ENCODE measurements around the gene VCL.
"Not testable (repeated sequence)": the region's sequence is repeated elsewhere in the genome, so short reads cannot be mapped to it uniquely, and the experiment has no call there.

The VCL gene

GRCh38 chr10:74044419-74044818 is 46.5 kb downstream of the VCL start:
- no peak for DNase-seq

- peak; percentile 94 for DNase-seq
These were observed 49.4 kb downstream of the VCL start for GRCh38 chr10:74047304-74047703.

DNA sequence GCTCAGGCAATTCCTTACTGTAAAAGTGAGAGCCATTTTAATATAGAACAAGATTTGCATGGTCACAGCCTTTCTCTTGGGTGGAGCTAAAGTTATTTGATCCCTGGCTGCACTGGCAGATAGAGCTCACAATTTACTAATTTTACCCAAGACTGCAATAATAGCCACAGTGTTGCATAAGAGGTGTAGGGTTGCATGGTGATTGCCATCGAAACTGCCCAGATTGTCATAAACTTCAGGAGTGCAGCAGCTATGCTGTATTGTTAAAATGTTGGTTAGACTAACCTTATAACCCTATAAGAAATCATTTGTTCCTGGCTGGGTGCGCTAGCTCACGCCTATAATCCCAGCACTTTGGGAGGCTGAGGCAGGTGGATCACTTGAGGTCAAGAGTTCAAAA is 50.0 kb downstream of the VCL start:
- DNase-seq = peak; percentile 41

DNA sequence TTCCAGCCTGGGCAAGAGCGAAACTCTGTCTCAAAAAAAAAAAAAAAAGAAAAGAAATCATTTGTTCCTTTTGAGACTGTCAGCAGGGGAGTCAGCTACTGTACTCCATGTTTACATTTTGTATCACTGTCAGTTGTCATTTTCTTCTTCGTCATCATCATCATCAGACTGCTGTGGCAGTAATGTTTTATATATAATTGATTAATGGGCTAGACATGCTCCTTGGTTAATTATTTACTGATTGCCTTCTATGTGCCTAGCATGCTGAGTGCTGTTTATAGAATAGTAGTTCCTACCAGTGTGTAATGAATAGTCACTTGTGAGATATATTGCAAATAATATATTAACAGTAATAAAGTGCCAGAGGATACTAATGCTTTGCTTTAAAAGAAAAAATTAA is 50.5 kb downstream of the VCL start:
- DNase-seq = no peak

- DNase-seq = no peak
These were observed 52.0 kb downstream of the VCL start for GRCh38 chr10:74049955-74050354.

DNA sequence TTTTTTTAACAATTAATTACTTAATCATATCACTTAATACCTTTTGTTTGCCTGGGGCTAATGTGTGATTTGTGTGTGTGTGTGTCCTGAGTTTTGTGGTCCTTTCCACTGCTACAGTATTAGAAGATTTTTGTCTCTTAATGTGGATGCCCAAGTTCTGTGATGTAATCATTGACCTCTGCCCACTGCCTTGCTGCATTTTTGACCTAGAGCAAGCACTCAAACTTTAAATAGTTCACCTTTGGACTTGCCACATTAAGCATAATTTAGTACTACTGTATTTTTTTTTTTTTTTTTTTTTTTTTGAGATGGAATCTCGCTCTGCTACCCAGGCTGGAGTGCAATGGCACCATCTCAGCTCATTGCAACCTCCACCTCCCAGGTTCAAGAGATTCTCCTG is 52.7 kb downstream of the VCL start:
- no peak for DNase-seq

GRCh38 chr10:74051736-74052342 is 53.9 kb downstream of the VCL start:
- DNase-seq = no peak

DNA sequence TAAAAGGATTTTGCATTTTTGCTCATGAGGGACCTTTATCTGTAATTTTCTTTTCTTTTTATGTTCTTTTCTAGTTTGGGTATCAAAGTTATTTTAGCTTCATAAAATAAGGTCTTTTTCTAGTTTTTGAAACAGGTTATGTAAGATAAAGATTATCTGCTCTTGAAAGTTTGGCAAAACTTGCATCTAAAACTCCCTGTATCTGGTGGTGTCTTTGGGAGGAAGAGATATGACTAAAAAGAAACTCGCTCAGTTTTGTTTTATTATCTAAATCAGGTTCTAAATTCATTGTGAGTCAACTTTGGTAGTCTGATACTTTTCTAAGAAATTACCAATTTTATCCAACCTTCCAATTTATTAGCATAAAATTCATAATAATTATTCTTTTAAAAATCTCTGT is 55.1 kb downstream of the VCL start:
- no peak for DNase-seq

- no peak for DNase-seq
These were observed 57.6 kb downstream of the VCL start for GRCh38 chr10:74055383-74056049.

GRCh38 chr10:74056050-74056818 is 58.3 kb downstream of the VCL start:
- peak; percentile 82 for DNase-seq

- DNase-seq = no peak
These were observed 60.2 kb downstream of the VCL start for GRCh38 chr10:74058071-74058470.

DNA sequence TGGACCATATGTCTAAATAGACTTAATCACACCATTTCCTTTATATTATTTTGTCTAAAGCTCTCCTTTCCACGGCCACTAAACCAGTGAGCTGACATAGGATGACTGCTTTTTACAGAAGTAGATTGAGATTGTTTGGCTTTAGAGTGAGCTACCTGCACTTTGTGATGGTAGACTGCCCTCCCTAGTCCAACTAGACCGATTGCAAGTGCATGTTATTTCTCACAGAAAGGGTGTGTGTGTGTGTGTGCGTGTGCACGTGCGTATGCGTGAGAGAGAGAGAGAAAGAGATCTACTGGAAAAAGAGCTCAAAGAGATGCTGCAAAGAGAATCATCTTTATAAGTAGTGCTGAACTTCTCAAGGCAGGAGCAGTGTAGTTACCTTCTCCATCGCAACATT is 60.7 kb downstream of the VCL start:
- DNase-seq = peak; percentile 22

DNA sequence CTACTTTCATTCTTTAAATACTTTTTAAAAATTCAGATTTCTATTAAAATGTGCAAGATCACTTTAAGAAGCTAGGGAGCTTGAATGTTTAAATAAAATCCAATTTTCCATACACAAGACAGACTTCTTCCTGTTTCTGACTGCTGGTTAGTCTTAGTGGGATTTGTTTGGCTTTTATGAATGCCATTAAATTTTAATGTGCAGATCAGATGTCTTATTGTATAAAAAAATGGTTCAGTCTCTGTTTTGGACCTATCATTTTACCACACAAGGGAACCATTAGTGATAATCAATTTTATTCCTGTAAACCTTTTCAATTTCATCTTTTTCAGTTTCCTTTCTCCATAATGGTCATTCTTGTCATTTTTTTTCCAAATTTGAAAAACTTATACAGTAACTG is 63.2 kb downstream of the VCL start:
- peak; percentile 30 for DNase-seq

GRCh38 chr10:74061978-74062377 is 64.1 kb downstream of the VCL start:
- not testable (repeated sequence) for DNase-seq

- DNase-seq = peak; percentile 67
These were observed 65.3 kb downstream of the VCL start for GRCh38 chr10:74063256-74063655.

DNA sequence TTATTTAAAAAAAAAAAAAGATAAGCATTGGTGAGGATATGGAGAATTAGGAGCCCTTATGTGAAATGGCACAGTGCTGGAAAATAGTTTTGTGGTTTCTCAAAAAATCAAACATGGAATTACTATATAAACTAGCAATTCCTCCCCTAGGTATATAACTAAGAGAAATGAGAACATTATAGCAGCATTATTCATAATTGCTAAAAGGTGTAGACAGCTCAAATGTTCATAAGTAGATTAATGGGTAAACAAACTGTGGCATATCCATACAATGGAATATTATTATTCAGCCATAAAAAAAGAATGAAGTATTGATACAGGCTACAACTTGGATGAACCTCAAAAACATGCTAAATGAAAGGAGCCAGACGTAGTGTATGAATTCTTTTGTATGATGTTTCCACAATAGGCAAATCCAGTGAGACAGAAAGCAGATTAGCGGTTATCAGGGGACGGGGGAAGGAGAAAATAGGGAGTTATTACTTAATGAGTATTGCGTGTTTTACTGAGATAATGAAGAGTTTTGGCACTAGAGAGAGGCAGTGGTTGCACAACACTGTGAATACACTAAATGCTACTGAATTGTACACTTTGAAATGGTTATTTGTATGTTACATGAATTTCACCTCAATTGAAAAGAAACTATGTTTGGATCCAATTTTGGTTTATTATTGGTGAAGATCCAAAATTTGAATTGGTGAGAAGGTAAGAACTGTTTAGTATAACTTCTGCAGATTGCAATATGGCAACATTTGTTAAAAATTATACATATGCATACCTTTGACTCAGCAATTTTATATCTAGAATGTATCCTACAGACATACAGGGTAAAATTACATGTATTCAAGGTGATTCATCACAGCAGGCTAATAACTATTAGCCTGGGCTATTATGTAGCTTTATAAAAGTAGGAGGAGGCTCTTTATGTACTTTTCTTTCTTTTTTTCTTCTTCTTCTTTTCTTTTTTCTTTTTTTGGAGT is 69.7 kb downstream of the VCL start:
- DNase-seq = peak; percentile 50

GRCh38 chr10:74071157-74071556 is 73.2 kb downstream of the VCL start:
- DNase-seq = peak; percentile 75

DNA sequence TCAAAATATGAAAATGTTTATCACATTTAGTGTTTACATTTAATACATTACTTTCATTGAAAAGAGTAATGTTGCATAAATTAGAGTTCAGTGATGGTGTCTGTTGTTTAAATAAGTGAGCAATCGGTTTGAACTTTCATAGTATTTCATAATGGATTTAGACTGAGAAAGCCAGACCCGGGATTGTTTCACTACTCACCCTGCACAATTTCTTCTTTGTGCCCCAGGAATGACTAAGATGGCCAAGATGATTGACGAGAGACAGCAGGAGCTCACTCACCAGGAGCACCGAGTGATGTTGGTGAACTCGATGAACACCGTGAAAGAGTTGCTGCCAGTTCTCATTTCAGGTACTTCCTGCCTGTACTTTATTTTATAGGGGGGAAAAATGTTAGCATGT is 74.6 kb downstream of the VCL start:
- peak; percentile 19 for DNase-seq

DNA sequence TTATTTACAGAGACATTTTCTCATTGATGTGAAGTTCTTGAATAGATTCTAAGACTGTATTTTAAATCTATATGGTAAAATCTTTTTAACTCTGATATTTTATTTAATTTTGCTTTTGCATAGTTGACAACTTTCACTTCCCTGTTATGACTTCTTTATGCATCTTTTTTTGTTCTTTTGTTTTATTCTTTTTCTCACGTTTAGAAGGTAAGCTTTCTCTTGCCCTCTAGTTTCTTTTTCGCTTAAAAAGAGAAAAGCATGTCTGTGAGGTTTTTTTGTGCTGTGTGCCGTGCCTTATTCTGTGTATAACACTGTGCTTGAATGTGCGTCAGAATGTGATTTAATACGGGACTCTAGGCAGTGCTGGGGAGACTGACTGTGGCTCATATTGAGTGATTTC is 78.0 kb downstream of the VCL start:
- no peak for DNase-seq

DNA sequence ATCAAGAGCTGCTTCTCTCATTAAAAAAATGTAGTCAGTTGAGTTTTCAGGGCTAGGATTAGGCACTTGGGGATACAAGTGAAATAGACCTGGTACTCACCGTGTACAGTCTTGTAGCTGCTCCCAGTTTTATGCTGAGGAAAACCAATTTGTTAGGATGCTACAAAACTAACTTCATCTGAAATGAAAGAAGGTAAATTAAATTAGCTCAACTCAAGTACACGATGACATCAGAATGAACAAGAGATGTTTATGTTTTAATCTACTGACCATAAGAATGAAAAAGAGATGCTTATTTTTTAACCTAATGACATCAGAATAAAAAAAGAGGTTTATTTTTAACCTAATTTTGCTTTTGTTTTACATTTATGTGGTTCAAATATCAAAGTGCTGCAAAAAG is 79.0 kb downstream of the VCL start:
- DNase-seq = no peak

- DNase-seq = no peak
These were observed 79.5 kb downstream of the VCL start for GRCh38 chr10:74077416-74077815.

GRCh38 chr10:74078037-74078436 is 80.1 kb downstream of the VCL start:
- peak; percentile 92 for DNase-seq

Measured in fibroblast of skin of right biceps (primary cell).